ENCODE data around the gene GCNT2.

- TF ChIP-seq POLR2AphosphoS5 (IDR thresholded peaks at IDR 0.05; ENCODE audit: insufficient read depth in 1 of 2, low read depth in 1 of 2) (no peak), CTCF (IDR thresholded peaks at IDR 0.05) (no peak)
Observed at GRCh38 chr6:10577112-10577511, 56.0 kb downstream of the GCNT2 start.
